Fibroblast of the aortic adventitia (primary cell): ENCODE measurements around the gene HMOX2. TPM values are rescaled to one million over a fixed set of nuclear protein-coding genes. Genes with fewer than 3 reads are reported as not detected.

Experiments
- DNase-seq: peaks from one replicate; pipeline ENCODE4 v3.0.0-alpha.2; 2010; ENCODE audit warnings: low read depth
- H3K4me3 ChIP-seq: 2 replicates; pipeline ENCODE4 v1.5.1; 2011; ENCODE audit warnings: low read depth, mild to moderate bottlenecking, control low read depth, low read length, moderate library complexity
- CTCF ChIP-seq: IDR thresholded peaks from 2 replicates; pipeline ENCODE4 v1.5.1; 2011; ENCODE audit warnings: mild to moderate bottlenecking, low read length, control low read depth, inconsistent platforms; ENCODE audit not compliant: insufficient read depth
- total RNA-seq: library from RNA; depleted of rRNA; stranded (reverse); fragments of >200 nt; gene quantifications from 2 replicates; pipeline ENCODE4 v1.2.3, GENCODE V29; 2012; ENCODE audit warnings: low replicate concordance

HMOX2 gene, protein sequence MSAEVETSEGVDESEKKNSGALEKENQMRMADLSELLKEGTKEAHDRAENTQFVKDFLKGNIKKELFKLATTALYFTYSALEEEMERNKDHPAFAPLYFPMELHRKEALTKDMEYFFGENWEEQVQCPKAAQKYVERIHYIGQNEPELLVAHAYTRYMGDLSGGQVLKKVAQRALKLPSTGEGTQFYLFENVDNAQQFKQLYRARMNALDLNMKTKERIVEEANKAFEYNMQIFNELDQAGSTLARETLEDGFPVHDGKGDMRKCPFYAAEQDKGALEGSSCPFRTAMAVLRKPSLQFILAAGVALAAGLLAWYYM
- total RNA-seq = 24.8 and 30.5 TPM in 2 replicates

- DNase-seq = peak; percentile 87
- peak; percentile 41 for TF ChIP-seq CTCF
Observed at GRCh38 chr16:4475880-4476788, at the start of gene HMOX2. HMOX2 (plus strand) TSS chr16:4476398; CDS start chr16:4505525, 29,127 bp downstream.

GRCh38 chr16:4426722-4427372 is 49.4 kb upstream of the HMOX2 start:
- peak overlapping the region; percentile 75 for H3K4me3 ChIP-seq
- DNase-seq = no peak
- no peak for TF ChIP-seq CTCF

More at GRCh38 chr16:4475880-4476788, at the start of gene HMOX2:
- peak within 1 kb of the TSS; percentile 87 for H3K4me3 ChIP-seq

DNA sequence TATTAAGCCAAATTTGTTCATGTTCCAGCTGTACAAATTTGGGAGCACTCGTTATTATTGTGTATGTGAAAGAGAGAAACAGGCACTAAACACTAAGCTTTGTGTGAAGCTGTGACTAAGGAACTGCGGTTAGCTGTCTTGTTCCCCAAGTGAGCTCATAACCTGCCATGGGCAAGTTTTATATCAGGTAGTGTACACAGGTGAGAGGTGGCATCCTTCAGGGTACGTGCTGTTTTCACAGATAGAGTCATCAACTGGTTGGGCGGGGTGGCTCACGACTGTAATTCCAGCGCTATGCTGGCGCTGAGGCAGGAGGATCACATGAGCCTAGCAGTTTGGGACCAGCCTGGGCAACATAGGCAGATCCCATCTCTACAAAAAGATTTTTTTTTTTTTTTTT is 47.7 kb upstream of the HMOX2 start:
- no peak for TF ChIP-seq CTCF
- no peak for DNase-seq
- no peak overlapping the region for H3K4me3 ChIP-seq

DNA sequence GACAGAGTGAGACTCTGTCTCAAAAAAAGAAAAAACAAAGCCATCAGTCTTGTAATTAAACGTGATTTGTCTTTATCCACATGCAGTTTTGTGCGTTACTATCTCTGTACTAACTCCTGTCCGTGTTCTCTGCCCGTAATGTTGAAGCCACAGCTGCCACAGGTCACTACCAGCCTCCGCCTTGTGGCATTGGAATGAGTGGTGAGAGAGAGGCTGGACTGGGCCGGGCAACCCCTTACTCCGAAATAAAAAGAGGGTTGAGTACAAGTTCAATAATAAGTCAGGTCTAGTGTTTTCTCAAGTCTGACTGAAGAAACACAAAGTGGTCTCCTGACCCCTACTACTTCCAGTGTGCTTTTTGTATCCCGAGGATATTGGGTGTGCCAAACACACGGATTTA is 45.2 kb upstream of the HMOX2 start:
- H3K4me3 ChIP-seq = no peak overlapping the region
- DNase-seq = no peak
- no peak for TF ChIP-seq CTCF

GRCh38 chr16:4433228-4433627 is 43.0 kb upstream of the HMOX2 start:
- no peak for DNase-seq
- no peak overlapping the region for H3K4me3 ChIP-seq
- TF ChIP-seq CTCF = no peak

- no peak overlapping the region for H3K4me3 ChIP-seq
- no peak for DNase-seq
- TF ChIP-seq CTCF = no peak
Observed at GRCh38 chr16:4433914-4434787, 42.0 kb upstream of the HMOX2 start.
